ENCODE data around the gene RAB3IL1. TPM values are rescaled to one million over a fixed set of nuclear protein-coding genes. Genes with fewer than 3 reads are reported as not detected.

RAB3IL1 gene
- total RNA-seq, 2 donors from 2014 or later = 5.4 to 11.5 TPM

DNA sequence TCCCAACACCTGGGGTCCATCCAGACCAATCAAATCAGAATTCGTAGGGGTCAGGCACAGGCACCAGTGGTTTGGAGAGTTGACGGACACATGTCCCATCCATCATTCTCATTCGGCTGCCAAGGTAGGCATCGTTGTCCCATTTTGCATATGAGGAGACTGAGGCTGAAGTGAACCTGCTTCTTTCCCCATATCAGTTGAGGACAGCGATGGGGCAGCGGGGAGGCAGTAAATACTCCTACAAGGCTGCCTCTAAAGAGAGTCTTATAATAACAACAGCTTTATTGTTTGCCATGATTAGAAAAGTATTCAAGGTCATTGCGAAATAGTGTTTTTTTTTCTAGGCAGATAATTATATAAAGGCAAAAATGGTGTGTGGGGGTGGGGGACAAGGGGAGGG, 31.1 kb upstream of the RAB3IL1 start:
- TF ChIP-seq POLR2A (IDR thresholded peaks at IDR 0.05) = no peak
- TF ChIP-seq, protein P1, sequence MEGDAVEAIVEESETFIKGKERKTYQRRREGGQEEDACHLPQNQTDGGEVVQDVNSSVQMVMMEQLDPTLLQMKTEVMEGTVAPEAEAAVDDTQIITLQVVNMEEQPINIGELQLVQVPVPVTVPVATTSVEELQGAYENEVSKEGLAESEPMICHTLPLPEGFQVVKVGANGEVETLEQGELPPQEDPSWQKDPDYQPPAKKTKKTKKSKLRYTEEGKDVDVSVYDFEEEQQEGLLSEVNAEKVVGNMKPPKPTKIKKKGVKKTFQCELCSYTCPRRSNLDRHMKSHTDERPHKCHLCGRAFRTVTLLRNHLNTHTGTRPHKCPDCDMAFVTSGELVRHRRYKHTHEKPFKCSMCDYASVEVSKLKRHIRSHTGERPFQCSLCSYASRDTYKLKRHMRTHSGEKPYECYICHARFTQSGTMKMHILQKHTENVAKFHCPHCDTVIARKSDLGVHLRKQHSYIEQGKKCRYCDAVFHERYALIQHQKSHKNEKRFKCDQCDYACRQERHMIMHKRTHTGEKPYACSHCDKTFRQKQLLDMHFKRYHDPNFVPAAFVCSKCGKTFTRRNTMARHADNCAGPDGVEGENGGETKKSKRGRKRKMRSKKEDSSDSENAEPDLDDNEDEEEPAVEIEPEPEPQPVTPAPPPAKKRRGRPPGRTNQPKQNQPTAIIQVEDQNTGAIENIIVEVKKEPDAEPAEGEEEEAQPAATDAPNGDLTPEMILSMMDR (IDR thresholded peaks at IDR 0.05) = no peak
- peak; percentile 13 for ATAC-seq
- WGBS, 2 donors = 18 to 32% methylated on average over 7 of the region's 7 CpGs

DNA sequence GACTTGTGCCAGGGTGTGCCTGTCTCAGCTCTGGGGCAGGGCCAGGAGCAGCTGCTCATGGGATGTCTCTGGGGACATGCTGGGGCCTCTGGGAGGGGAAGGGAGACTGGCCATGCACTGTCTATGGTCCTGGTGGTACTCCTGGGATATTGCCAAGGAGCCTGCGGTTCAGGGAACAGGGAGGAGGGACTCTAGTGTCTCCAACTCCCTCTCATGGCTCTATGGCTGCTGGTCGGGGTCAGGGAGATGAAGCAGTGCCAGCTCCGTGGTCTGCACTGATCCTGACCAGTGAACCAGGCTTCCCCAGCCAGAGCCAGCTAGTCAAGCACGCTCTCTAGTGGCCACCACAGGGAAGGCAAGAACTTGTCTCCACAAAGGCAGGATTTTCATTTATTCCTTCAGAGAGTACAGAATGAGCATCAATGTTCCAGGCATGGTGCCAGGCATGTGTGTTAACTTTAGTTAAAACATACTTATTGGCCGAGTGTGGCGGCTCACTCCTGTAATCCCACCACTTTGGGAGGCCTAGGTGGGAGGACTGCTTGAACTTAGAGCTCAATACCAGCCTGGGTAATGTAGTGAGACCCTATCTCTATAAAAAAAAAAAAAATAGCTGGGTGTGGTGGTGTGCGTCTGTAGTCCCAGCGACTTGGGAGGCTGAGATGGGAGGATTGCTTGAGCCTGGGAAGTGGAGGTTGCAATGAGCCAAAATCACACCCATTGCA, 30.3 kb upstream of the RAB3IL1 start:
- no peak for TF ChIP-seq POLR2A (IDR thresholded peaks at IDR 0.05)
- TF ChIP-seq, protein P1 (IDR thresholded peaks at IDR 0.05) = peak; percentile 70 to 97 (median 94)
- Histone ChIP-seq H3K4me1 (peaks cover 29% of the 10 kb centered on the region), H3K27ac (no peak overlapping the region), H3K4me3 (no peak overlapping the region), H3K36me3 (replicated peaks in 1 of 2; ENCODE audit: insufficient read depth in 1 of 2, low read depth in 2 of 2) (no peaks in the 10 kb centered on the region), H3K27me3 (no peaks in the 10 kb centered on the region), H3K9me3 (no peaks in the 10 kb centered on the region)
- intact Hi-C loops (cut with DNase I) = loop anchor here (5.0 kb wide), 1 partner anchor 45 kb away; no protein-coding TSS in a partner anchor
- 5 to 6% methylated on average over 8 of the region's 8 CpGs for WGBS, 2 donors
- peak; percentile 80 for ATAC-seq
- DNase-seq = peak; percentile 87 to 91 (median 90)

More for the DNA sequence above, 31.1 kb upstream of the RAB3IL1 start:
- no peak overlapping the region for H3K4me3 ChIP-seq
- H3K27ac ChIP-seq = peak overlapping the region; percentile 52 to 68 (median 54)
- intact Hi-C loops (cut with DNase I) = loop anchor here (5.0 kb wide), 1 partner anchor 46 kb away; no protein-coding TSS in a partner anchor
- H3K27me3 ChIP-seq = no peaks in the 10 kb centered on the region
- H3K36me3 ChIP-seq (replicated peaks in 1 of 2; ENCODE audit: insufficient read depth in 1 of 2, low read depth in 2 of 2) = no peaks in the 10 kb centered on the region
- H3K9me3 ChIP-seq = no peaks in the 10 kb centered on the region
- peaks cover 29% of the 10 kb centered on the region for H3K4me1 ChIP-seq
- DNase-seq = no peak

DNA sequence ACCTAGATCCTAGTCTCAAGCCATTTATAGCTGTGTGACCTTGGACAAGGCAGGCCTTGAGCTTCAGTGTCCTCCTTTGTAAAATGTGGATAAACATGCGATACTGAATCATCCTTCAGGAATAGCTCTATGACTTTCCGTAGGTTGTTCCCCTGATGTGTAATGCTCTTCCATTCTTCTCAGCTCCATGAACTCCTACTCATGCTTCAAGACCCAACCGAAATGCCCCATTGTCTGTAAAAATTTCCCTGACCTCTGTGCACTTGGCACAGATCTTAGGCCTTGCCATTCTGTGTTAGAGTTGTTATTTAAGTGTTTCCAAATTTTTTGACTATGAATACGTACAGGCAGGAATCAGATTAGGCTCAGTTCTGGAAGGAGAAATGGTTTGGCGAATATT, 29.5 kb upstream of the RAB3IL1 start:
- H3K36me3 ChIP-seq (replicated peaks in 1 of 2; ENCODE audit: insufficient read depth in 1 of 2, low read depth in 2 of 2) = no peaks in the 10 kb centered on the region
- peaks cover 29% of the 10 kb centered on the region for H3K4me1 ChIP-seq
- H3K9me3 ChIP-seq = no peaks in the 10 kb centered on the region
- 85 to 90% methylated on average over 5 of the region's 5 CpGs for whole genome bisulfite sequencing, 2 donors
- H3K4me3 ChIP-seq = no peak overlapping the region
- intact Hi-C loops (cut with DNase I) = loop anchor here (5.0 kb wide), 1 partner anchor 45 kb away; no protein-coding TSS in a partner anchor
- ATAC-seq = no peak
- H3K27ac ChIP-seq = no peak overlapping the region
- no peaks in the 10 kb centered on the region for H3K27me3 ChIP-seq
- no peak for TF ChIP-seq POLR2A (IDR thresholded peaks at IDR 0.05)
- TF ChIP-seq, protein P1 (IDR thresholded peaks at IDR 0.05) = no peak
- no peak for DNase-seq

DNA sequence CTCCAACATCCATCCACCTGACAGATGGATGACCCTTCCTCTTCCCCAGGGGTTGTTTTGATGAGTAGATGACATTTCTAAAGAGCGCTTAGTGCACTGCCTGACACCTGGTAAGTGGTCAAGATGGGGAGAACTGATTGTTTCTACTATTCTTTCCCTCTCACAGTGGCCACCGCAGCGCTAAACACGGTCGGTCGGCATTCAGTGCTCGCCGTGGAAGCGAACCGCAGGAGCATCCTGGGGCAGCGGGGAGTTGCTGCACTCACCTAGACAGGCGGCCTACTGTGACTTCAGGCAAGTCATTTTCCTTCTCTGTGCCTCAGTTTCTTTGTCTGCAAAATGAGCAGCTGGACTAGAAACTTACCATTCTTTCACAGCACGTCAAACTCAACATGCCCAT, 27.8 kb upstream of the RAB3IL1 start:
- Histone ChIP-seq H3K27me3 (no peaks in the 10 kb centered on the region), H3K36me3 (replicated peaks in 1 of 2; ENCODE audit: insufficient read depth in 1 of 2, low read depth in 2 of 2) (no peaks in the 10 kb centered on the region), H3K27ac (no peak overlapping the region), H3K9me3 (no peaks in the 10 kb centered on the region), H3K4me3 (no peak overlapping the region), H3K4me1 (peaks cover 28% of the 10 kb centered on the region)
- intact Hi-C loops (cut with DNase I) = loop anchor here (5.0 kb wide), 1 partner anchor 43 kb away; no protein-coding TSS in a partner anchor
- DNase-seq (no peak), ATAC-seq (no peak)
- 85 to 95% methylated on average over 13 of the region's 13 CpGs for WGBS, 2 donors
- no peak for TF ChIP-seq POLR2A (IDR thresholded peaks at IDR 0.05)
- TF ChIP-seq, protein P1 (IDR thresholded peaks at IDR 0.05) = no peak

All from body of pancreas (tissue), 4 donors.